ENCODE results near the gene PPP2R2D.
"Not testable (repeated sequence)": the region's sequence is repeated elsewhere in the genome, so short reads cannot be mapped to it uniquely, and the experiment has no call there.

Gene PPP2R2D

DNA sequence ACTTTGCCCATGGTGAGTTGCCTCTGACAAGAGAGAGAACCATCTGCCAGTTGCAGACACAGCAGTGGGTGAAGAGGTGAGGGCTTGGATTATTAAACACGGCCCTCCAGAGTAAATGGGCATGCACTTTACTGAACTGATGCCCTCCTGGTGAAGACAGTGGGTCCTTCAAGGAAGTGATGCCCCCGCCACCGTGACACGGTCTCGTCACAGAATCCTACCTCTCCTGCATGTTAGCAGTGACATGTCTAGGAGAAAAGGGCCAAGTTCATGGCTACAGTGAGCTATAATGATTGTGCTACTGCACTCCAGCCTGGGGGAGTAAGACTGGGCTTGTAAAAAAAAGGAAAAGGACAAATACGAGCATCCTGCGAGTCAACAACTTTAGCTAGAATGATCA is 78.5 kb downstream of the PPP2R2D start:
- no peak for DNase-seq

DNA sequence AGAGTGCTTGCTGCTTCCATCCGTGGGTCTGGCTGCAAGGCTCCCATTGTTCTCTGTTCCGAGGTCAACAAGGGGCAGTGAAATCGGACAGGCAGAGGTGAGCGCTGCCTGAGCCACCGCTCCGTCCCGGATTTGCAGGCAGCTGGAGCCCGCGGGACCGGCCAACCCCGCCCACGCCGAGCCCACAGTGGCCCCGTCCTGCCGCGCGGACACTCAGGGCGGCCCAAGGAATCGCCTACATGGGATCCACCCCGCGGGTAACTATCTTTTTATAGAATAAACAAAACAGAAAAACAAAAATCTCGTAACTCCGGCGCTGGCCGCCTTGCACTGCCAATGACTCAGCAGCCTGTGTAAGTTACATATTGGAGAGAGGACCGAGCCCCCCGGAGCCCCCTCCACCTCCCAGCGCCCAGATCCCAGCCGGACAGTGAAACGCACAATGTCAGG is 79.0 kb downstream of the PPP2R2D start:
- DNase-seq: peak; percentile 24 to 36 (median 28)

DNA sequence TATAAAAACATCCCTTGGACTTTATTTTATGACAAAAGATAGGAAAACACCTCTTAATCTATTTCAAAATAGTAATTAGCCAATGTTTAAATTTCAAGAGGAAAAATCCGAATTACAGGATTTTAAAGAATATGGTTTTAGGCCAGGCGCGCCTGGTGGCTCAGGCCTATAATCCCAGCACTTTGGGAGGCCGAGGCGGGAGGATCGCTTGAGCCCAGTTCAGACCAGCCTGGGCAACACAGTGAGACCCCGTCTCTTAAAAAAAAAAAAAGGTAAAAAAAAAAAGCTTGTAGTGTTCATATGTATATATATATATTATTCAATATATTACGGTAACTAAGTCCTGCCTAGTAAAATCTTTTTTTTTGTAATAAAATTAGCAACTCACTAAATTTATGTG is 79.5 kb downstream of the PPP2R2D start:
- DNase-seq: no peak

DNA sequence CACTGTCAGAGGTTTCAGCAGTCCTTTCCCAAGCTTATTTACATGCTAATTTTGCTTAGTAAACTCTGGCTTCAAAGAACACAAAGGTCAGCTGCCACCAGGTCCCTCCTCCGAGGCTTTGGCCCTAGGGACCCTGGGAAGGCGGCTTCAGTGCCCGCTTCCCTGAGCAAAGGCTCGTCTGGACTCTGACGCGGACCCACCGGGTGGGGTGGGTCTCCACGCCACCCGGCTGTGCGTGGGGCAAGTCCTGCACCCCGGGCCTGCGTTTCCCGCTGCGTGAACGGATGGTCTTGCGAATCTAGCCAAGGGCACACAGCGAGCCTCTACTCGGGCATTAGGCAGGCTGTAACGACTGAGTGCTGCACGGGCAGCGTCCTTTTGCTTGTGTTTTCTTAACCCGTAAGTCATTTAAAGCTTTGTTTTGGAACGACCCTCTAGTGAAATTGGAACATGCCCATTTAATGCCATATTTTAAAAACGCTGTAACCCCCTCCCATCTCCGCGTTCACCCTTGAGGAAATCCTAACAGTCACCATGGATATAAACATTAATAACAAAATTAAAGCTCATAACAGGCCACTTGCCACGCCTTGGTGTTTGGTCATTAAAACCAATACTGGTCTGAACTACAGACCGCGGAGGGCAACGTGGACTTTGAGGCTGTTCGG is 80.1 kb downstream of the PPP2R2D start:
- peak in 2 of 3 donors; percentile 8 to 20 for DNase-seq

DNA sequence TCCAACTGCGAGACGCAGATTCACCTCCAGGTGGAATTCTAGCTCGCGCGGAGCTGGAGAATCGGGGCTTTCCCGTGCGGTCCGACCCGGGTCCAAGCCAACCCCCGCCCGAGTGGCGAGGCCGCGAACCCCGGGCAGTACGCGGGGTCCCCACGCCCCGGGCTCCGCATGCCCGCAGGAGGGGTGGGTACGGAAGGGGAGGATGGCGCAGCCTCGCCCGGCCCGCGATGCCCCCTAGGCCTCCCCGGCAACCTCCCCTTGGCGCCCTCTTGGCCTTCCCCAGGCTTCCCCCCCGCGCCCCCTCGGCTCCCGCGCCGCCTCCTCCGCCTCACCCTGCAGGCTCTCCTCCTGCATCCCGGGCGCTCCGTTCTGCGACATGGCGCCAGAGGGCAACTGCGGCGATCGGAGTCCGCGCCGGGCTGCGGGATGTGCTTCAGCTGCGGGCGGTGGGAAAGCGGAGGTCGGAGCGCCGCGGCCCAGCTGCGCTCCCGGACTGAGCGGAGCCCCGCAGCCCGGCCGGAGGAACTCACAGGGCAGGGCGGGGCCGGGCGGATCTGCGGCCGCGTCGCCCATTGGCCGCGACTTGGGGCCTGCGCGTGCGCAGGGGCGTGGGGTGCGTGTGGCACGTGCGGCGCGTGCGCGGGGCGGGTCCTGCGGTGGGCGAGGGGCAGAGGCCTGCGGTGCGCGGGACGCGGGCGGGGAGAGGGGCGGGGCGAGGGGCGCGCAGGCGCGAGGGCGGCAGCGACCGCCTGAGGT is 80.8 kb downstream of the PPP2R2D start, which contains the start of gene BNIP3:
BNIP3 (minus strand) TSS at position 495 of the 756 bp plus-strand sequence; CDS start at position 378, 117 bp downstream.
- DNase-seq: peak; percentile 91 to 97 (median 96)

DNA sequence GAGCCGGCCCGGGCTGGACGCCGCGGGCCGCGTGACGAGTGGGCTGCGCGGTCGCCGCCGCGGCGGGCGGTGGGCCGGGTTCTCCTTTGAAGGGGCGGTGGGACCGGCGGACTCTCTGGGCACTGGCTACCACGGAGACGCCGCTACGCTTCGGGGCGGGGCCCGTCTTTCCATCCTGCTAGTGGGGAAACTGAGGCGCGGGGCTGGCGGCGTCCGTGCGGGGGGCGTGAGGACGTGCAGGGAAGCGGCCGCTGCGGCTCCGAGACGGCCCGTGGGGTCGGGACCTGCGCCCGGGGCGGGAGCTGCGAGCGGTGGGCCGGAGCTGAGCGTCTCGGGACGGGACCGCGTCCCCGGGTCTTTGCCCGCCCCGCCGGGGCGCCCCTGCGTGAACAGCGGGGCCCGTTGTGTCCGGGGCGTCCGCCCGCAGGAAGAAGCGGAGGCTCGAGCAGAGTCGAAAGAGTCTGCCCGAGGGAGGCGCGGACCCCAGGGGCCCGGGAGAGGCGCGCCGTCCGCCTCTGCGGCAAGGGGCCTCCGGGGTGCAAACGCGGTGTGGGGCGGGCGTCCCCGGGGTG is 81.5 kb downstream of the PPP2R2D start:
- peak in 2 of 3 donors; percentile 4 to 20 for DNase-seq

DNA sequence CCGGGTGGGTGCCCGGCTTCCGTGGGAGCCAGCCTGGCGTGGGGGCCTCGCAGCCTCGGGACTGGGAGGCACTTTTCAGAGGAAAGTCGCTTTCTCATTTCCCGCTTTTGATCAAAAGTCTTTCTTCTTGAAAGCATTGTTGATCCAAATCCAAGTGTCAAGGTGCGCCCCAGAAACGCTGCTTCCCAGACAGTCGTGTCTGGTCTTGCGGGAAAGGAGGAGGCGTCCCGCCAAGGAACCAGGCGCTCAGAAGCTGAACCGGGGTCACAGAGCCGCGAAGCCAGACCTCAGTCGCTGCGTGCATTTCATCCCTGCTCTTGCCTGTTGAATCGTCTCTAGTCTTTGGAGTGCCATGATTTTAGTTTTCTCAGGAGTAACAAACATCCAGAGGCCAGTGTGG is 82.0 kb downstream of the PPP2R2D start:
- no peak for DNase-seq

DNA sequence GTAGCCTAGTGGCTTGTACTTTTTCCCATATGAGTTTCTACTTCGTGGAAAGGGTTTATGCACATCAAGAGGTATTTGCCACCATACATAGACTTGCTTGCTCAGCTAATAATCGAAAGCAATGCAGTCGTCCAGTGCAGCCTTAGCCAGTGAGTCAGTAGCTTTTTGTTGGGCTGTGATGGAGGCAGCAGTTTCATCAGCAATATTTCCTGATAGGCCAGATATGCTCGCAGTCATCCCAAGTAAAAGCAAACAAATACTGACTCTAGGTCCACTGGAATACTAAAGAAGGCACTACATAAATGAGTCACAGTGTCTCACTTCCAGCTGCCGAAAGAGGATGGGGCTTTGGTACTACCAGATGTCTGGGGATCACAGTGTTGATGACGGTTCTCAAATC is 83.0 kb downstream of the PPP2R2D start:
- DNase-seq: peak in 2 of 3 donors; percentile 17 to 19

DNA sequence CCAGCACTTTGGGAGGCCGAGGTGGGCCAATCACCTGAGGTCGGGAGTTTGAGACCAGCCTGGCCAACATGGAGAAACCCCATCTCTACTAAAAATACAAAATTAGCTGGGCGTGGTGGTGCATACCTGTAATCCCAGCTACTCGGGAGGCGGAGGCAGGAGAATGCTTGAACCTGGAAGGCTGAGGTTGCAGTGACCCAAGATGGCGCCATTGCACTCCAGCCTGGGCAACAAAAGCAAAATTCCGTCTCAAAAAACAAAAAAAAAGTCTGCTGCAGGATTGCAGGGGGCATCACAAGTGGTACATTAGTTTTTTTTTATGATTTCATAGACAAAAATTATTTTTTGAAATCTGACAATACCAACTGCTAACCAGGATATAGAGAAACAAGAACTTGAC is 86.0 kb downstream of the PPP2R2D start:
- DNase-seq: not testable (repeated sequence)

DNA sequence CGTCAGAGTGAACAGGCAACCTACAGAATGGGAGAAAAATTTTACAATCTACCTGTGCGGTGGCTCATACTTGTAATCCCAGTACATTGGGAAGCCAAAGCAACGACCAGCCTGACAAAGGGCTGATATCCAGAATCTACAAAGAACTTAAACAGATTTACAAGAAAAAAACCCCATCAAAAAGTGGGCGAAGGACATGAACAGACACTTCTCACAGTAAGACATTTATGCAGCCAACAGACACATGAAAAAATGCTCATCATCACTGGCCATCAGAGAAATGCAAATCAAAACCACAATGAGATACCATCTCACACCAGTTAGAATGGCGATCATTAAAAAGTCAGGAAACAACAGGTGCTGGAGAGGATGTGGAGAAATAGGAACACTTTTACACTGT is 86.5 kb downstream of the PPP2R2D start:
- not testable (repeated sequence) for DNase-seq

DNA sequence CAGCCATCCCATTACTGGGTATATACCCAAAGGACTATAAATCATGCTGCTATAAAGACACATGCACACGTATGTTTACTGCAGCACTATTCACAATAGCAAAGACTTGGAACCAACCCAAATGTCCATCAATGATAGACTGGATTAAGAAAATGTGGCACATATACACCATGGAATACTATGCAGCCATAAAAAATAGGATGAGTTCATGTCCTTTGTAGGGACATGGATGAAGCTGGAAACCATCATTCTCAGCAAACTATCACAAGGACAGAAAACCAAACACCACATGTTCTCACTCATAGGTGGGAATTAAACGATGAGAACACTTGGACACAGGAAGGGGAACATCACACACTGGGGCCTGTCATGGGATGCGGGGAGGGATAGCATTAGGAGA is 87.0 kb downstream of the PPP2R2D start:
- not testable (repeated sequence) for DNase-seq

DNA sequence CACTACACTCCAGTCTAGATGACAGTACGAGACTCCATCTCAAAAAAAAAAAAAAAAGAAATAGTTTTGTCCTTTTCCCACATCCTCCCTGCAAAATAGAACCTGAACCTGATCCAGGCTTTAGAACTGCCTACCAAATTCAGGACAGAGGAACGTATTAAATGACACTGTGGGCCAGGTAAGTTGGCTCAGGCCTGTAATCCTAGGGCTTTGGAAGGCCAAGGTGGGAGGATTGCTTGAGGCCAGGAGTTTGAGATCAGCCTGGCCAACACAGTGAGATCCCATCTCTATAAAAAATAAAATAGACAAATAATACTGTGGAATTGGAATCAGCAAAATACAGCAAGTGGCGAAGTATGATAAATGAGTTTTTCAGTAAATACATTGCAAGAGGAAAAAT is 90.9 kb downstream of the PPP2R2D start:
- no peak for DNase-seq

DNA sequence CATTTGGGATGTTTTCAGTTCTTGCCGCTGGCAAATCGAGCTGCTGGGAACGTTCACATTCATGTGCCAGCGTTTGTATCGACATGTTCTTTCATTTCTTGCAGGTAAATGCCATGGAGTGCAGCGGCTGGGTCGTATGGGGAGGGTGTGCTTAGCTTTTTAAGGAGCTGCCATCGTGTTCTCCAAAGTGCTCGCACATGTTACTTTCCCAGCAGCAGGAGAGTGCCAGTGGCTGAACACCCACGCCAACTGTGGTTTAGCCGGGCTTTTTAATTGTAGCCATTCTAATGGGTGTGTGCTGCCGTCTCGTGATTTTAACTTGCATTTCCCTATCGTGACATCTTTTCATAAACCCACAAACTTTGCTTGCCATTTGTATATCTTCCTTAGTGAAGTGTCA is 92.5 kb downstream of the PPP2R2D start:
- no peak for DNase-seq

DNA sequence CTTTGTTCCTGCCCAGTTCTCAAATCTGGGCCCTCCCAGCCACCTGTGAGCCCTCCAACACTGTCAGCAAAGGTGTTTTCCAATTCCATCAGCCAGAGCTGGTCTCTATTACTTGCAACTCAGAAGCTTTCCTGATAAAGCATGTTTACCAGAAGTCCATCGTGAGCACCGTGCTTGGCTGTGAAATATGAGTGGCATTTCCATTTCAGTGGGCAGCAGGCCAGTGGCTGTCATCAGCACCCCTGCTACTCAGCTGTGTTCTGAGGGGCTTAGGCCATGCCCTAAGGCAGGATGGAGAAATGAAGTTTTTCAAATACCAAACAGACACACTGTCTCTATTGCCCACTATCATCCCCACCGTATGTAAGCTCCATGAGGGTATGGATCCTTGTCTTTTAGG is 93.6 kb downstream of the PPP2R2D start:
- no peak for DNase-seq

DNA sequence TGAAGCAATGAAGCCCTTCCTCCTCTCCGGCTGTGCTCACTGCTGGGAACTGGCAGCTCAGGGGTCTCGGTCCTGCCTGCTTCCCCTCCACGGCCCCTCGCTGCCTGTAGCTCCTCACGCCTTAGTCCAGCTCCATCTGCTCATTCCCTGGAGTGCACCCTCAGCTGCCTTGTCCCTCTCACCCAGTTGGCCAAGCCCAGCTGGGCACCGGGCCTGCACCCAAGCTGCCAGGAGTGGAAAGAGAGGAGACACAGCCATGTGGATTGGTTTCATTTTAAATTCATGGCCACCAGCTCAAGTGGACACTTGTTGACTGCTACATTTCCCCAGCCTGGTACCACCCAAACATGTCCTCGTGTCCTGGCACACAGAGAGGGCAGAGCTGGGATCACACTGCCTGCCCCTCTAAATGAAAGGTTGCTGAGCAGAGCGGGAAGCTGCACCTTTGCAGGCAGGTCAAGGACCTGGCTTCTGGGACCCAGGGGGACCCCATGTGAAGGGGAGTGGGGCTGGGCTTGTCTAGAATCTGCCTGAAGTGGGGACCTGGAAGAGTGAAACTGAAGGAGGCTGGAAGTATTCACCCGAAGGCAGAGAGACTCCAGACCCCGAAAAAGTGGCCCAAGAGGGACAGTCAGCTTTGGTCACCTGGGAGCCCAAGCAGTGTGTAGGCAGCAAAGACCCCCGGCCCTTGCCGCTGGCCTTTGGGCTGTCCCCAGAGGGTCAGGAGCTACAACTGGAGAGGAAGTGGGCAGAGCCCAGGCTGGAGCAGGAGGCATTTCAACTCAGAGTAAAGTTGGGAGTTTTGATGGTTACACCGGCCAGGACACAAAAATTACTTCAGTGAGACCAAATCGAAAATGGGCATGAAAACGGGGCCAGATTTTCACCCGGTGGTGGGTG is 95.9 kb downstream of the PPP2R2D start:
- no peak for DNase-seq

DNA sequence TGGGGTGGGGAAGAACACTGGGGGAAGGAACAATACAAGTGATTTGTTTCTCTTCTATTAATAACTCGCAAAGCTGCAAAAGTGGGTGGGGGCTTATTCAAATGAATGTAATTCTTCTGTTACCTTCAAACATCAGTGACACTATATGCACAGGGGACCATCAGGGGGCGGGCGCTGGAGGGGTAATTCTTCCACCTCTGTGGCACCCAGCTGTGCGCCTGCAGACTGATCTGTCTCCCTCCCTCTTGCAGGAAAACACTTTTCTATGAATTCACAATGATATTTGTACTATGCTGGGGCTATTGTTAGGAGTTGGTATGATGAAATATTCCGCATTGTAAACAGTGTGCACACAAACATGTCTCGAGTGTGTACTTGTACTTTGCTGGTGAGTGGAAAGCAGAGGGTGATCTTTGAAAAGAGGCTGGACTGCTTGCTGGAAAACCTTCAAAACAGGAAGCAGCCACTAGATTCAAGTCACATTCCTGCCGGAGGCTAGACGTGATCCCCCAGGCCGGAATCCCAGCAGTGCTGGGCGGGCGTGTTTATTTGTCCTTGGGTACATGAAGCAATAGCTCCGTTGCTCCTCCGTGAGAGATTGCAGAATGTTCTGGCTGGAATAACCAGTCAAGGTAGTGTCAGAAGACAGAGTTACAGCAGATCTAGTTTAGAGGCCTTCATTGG is 96.7 kb downstream of the PPP2R2D start:
- DNase-seq: no peak

DNA sequence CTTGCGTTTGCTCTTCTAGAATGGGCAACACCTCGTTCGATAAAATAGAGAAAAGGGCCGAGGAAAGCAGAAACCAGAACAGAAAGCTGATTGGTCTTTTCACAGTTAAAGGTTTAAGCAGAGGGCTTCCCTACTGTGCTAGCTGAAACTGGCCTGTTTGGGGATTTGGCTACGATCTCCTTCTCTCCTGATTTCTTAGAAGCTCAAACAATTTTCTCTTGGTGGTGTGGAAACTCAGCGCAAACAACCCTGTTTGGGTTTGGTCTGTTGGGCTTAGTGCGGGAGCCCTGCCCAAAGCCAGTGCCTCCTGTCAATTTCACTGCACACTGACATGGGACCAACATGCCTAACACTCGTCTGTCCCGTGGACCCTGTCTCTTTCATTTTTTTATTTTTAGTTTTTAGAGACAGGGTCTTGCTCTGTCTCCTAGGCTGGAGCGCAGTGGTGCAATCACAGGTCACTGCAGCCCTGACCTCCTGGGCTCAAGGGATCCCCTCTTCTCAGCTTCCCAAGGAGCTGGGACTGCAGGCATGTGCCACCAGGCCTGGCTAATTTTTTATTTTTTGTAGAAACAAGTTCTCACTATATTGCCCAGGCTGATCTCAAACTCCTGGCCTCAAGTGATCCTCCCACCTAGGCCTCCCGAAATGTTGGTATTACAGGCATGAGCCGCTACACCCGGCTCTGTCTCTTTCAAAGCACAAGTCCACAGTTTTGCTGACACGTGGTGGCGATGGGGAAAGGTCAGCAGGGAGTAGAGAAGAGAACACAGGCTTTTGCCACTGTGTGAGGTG is 97.4 kb downstream of the PPP2R2D start:
- DNase-seq: no peak

DNA sequence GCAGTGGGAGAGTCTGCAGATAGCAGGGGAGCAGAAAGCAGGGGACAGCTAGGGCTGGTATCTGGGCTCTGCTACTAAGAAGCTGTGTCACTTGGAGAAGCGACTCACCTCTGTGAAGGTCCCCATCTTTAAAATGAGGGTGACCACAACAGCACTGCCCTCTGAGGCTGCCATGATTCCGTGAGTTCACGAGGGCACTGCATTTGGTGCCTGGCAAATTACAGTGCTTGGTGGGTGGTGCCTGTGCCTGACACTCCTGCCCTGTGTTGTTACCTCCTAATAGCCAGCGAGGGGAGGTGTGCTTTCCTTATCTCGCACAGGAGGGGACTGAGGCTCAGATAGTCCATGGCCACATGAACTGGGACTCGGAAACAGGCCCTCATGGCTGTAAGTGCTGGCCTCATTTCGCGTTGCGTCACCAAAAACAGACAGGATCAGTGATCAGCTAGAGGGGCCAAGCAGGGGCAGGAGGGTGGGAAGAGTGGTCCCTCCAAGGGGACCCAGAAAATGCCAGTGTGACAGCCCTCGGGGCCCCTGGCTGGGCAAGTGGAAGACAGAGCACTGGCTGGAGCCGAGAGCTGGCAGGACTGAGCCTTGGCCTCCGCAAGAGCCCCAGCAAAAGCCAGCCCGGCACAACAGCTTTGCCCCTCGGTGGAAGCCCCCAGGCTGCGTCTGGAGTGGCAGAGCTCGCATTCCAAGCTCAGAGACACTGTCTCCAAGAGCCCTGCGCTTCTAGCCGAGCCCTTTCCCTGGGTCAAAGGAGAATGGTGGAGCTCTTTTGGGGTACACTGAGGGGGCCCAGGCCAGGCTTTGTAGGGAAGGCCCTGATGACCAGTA is 98.3 kb downstream of the PPP2R2D start:
- no peak for DNase-seq

DNA sequence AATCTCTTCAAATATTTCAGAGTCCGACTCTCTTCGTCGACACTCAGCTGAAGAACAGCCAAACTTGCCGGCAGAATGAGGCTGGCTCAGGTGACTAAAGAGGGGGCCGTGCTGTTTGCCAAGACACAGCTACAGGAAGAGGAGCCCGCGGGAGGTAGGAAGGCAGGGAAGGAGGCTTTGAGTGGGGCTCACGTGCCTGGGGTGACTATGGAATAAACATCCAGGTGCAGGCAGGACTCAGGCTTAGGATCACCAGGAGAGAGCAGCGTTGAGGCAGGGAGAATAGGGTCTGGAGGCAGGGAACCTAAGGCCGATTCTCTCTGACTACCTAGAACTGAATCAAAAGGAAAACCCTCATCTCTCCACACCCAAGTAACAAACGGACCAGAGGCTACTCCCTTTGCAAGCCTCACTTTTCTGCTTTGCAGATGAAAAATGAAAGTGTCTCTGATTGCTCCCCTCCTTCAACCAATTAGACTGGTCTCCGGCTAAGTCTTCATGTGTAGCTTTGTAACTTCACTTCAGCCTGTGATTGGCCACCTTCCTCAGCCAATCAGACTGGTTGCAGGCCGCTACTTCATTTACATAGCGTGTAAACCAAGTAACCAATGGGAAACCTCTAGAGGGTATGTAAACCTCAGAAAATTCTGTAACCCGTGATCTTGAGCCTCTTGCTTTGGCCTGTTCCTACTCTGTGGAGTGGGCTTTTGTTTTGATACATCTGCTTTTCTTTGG is 100.6 kb downstream of the PPP2R2D start:
- no peak for DNase-seq

DNA sequence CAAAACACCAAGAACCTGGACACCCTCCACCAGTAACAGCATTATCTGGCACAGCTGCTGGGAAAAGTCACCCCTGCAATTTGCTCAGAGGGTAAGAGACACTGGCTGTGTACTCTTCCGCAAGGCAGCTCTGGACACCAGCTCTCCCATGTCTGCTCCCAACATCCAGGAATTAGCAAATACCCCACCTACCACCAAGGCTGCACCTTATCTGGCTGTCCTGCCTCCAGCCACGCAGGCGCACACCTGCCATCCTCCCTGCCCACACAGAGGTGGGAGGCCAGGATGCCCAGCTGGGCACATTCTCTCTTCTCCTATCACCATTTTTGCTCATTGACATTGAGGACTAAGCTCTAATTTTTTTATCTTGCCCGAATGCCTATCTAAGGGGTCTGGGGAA is 101.2 kb downstream of the PPP2R2D start:
- DNase-seq: no peak

All from suppressor macrophage treated with lipopolysaccharide for 1 hour (primary cell).